ENCODE results near the gene CDC25A. TPM values are rescaled to one million over a fixed set of nuclear protein-coding genes. Genes with fewer than 3 reads are reported as not detected.

Gene CDC25A
- total and polyA plus RNA-seq, 4 experiments from 2014 or later: 0.09 TPM; not detected in 3

GRCh38 chr3:48130321-48130904 is 57.8 kb downstream of the CDC25A start:
- Histone ChIP-seq H3K27me3 (ENCODE audit: insufficient read depth, low read length) (no peaks in the 10 kb centered on the region), H3K4me3 (ENCODE audit: low read length in 2 of 2) (no peak overlapping the region), H3K4me1 (ENCODE audit: insufficient read depth, low read length) (no peaks in the 10 kb centered on the region), H3K9me3 (ENCODE audit: control insufficient read depth in 1 of 2, low read length in 2 of 2) (no peaks in the 10 kb centered on the region), H3K36me3 (ENCODE audit: insufficient read depth, low read length) (no peaks in the 10 kb centered on the region), H3K27ac (ENCODE audit: low read depth, low read length) (no peak overlapping the region)
- no peak for DNase-seq
- Mint-ChIP-seq H3K4me3 (no peak overlapping the region), H3K4me1 (peaks cover 0 to 1% (median 0%) of the 10 kb centered on the region in 4 donors), H3K27me3 (no peaks in the 10 kb centered on the region), H3K36me3 (no peaks in the 10 kb centered on the region), H3K27ac (no peak overlapping the region), H3K9me3 (no peaks in the 10 kb centered on the region)
- intact Hi-C loops (cut with micrococcal nuclease): no loop called here
- ChIA-PET POLR2A (ENCODE audit: partially characterized antibody) (no interaction called here), CTCF (ENCODE audit: partially characterized antibody) (interaction anchor here (0.6 kb wide), 1 partner anchor 307 kb away, joined by 3 read pairs; no protein-coding TSS in a partner anchor)

GRCh38 chr3:48129921-48130320 is 58.3 kb downstream of the CDC25A start:
- Histone ChIP-seq H3K4me1 (ENCODE audit: insufficient read depth, low read length) (no peaks in the 10 kb centered on the region), H3K27me3 (ENCODE audit: insufficient read depth, low read length) (no peaks in the 10 kb centered on the region), H3K4me3 (ENCODE audit: low read length in 2 of 2) (no peak overlapping the region), H3K9me3 (ENCODE audit: control insufficient read depth in 1 of 2, low read length in 2 of 2) (no peaks in the 10 kb centered on the region), H3K27ac (ENCODE audit: low read depth, low read length) (no peak overlapping the region), H3K36me3 (ENCODE audit: insufficient read depth, low read length) (no peaks in the 10 kb centered on the region)
- intact Hi-C loops (cut with micrococcal nuclease): no loop called here
- no peak for DNase-seq
- peaks cover 0 to 1% (median 0%) of the 10 kb centered on the region in 4 donors for H3K4me1 Mint-ChIP-seq
- H3K4me3 Mint-ChIP-seq: no peak overlapping the region
- H3K9me3 Mint-ChIP-seq: no peaks in the 10 kb centered on the region
- H3K36me3 Mint-ChIP-seq: no peaks in the 10 kb centered on the region
- H3K27ac Mint-ChIP-seq: no peak overlapping the region
- ChIA-PET CTCF (ENCODE audit: partially characterized antibody) (no interaction called here), POLR2A (ENCODE audit: partially characterized antibody) (no interaction called here)
- H3K27me3 Mint-ChIP-seq: no peaks in the 10 kb centered on the region

DNA sequence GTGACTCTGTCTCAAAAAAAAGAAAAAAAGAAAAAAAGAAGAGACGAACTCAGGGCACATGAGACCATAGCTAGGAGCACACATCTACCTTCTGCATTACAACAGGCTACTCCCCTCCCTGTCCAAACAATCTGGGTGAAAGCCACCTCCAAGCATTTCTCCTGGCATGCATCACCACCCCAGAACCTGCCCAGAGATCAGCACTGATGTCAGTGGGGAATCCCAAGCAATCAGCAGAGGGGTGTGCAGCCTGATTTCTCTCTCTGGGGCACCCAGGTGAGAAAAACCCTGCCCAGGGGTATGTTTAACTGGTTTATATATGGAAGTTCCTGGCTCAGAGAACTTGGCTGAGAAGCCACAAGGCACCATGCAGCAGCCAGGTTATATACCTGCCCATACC is 59.4 kb downstream of the CDC25A start:
- no peak for DNase-seq
- Histone ChIP-seq H3K36me3 (ENCODE audit: insufficient read depth, low read length) (no peaks in the 10 kb centered on the region), H3K4me3 (ENCODE audit: low read length in 2 of 2) (no peak overlapping the region), H3K9me3 (ENCODE audit: control insufficient read depth in 1 of 2, low read length in 2 of 2) (no peaks in the 10 kb centered on the region), H3K27ac (ENCODE audit: low read depth, low read length) (no peak overlapping the region), H3K27me3 (ENCODE audit: insufficient read depth, low read length) (no peaks in the 10 kb centered on the region), H3K4me1 (ENCODE audit: insufficient read depth, low read length) (no peaks in the 10 kb centered on the region)
- ChIA-PET POLR2A (ENCODE audit: partially characterized antibody) (no interaction called here), CTCF (ENCODE audit: partially characterized antibody) (no interaction called here)
- Mint-ChIP-seq H3K4me3 (no peak overlapping the region), H3K36me3 (no peaks in the 10 kb centered on the region), H3K9me3 (no peaks in the 10 kb centered on the region), H3K27ac (no peak overlapping the region), H3K27me3 (no peaks in the 10 kb centered on the region), H3K4me1 (peaks cover 0 to 1% (median 0%) of the 10 kb centered on the region in 4 donors)
- intact Hi-C loops (cut with micrococcal nuclease): no loop called here

- H3K4me3 ChIP-seq (ENCODE audit: low read length in 2 of 2): no peak overlapping the region
- Mint-ChIP-seq H3K27me3 (no peaks in the 10 kb centered on the region), H3K9me3 (no peaks in the 10 kb centered on the region), H3K27ac (no peak overlapping the region), H3K4me3 (no peak overlapping the region), H3K4me1 (no peaks in the 10 kb centered on the region), H3K36me3 (no peaks in the 10 kb centered on the region)
- no peaks in the 10 kb centered on the region for H3K9me3 ChIP-seq (ENCODE audit: control insufficient read depth in 1 of 2, low read length in 2 of 2)
- no peaks in the 10 kb centered on the region for H3K36me3 ChIP-seq (ENCODE audit: insufficient read depth, low read length)
- intact Hi-C loops (cut with micrococcal nuclease): no loop called here
- H3K27me3 ChIP-seq (ENCODE audit: insufficient read depth, low read length): no peaks in the 10 kb centered on the region
- no peaks in the 10 kb centered on the region for H3K4me1 ChIP-seq (ENCODE audit: insufficient read depth, low read length)
- H3K27ac ChIP-seq (ENCODE audit: low read depth, low read length): no peak overlapping the region
- POLR2A ChIA-PET (ENCODE audit: partially characterized antibody): no interaction called here
- CTCF ChIA-PET (ENCODE audit: partially characterized antibody): no interaction called here
- DNase-seq: no peak
Measured at GRCh38 chr3:48125886-48126622, 62.2 kb downstream of the CDC25A start.

DNA sequence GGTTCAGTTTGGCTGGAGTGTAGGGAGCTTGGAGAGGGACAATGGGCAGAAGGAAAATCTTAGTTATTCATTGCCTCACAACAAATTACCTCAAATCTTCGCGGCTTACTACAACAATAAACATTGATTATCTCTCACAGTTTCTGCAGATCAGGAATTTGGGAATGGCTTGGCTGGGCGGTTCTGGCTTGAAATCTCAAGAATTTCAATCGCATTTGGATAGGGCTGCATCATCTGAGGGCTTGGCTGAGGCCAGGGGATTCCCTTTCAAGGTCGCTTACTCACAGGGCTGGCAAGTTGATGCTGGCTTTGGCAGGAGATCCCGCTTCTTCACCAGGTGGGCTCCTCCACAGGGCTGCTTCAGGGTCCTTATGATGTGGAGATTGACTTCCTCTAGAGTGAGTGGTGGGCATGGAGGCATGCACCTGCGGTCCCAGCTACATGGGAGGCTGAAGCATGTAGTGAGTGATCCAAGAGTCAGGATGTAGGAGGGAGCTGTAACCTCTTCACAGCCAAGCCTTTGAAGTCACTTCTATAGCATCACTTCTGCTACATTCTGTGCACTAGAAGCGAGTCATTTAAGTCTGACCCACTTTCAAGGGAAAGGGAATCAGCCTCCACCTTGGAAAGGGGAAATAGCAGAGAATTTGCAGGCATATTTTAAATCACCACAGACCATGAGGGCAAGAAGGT is 63.1 kb downstream of the CDC25A start:
- no peak overlapping the region for H3K4me3 Mint-ChIP-seq
- ChIA-PET POLR2A (ENCODE audit: partially characterized antibody) (no interaction called here), CTCF (ENCODE audit: partially characterized antibody) (no interaction called here)

DNA sequence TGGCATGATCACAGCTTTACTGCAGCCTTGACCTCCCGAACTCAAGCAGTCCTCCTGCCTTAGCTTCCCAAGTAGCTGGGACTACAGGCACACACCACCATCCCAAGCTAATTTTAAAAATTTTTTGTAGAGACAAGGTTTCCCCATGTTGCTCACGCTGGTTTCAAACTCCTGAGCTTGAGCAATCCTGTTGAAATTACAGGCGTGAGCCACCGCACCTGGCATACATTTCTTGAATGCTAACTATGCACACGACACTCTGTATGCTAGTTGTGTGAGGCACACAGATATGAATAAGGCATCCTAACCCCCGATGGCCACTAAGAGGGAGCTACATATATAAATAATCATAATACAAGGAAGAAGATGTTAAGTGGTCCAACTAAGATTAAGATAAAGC is 64.9 kb downstream of the CDC25A start:
- no peaks in the 10 kb centered on the region for H3K27me3 ChIP-seq (ENCODE audit: insufficient read depth, low read length)
- Mint-ChIP-seq H3K36me3 (no peaks in the 10 kb centered on the region), H3K27ac (no peak overlapping the region), H3K4me3 (no peak overlapping the region), H3K4me1 (no peaks in the 10 kb centered on the region), H3K9me3 (no peaks in the 10 kb centered on the region), H3K27me3 (no peaks in the 10 kb centered on the region)
- no peaks in the 10 kb centered on the region for H3K36me3 ChIP-seq (ENCODE audit: insufficient read depth, low read length)
- ChIA-PET POLR2A (ENCODE audit: partially characterized antibody) (interaction anchor here (0.7 kb wide), 1 partner anchor 9 kb away, joined by 4 read pairs; no protein-coding TSS in a partner anchor), CTCF (ENCODE audit: partially characterized antibody) (interaction anchor here (0.7 kb wide), 1 partner anchor 25 kb away, joined by 3 read pairs; no protein-coding TSS in a partner anchor)
- no peak overlapping the region for H3K4me3 ChIP-seq (ENCODE audit: low read length in 2 of 2)
- no peaks in the 10 kb centered on the region for H3K4me1 ChIP-seq (ENCODE audit: insufficient read depth, low read length)
- no peaks in the 10 kb centered on the region for H3K9me3 ChIP-seq (ENCODE audit: control insufficient read depth in 1 of 2, low read length in 2 of 2)
- no peak overlapping the region for H3K27ac ChIP-seq (ENCODE audit: low read depth, low read length)
- intact Hi-C loops (cut with micrococcal nuclease): no loop called here
- DNase-seq: no peak

More for the DNA sequence above, 63.1 kb downstream of the CDC25A start:
- no peaks in the 10 kb centered on the region for H3K9me3 Mint-ChIP-seq
- H3K36me3 Mint-ChIP-seq: no peaks in the 10 kb centered on the region
- Histone ChIP-seq H3K27ac (ENCODE audit: low read depth, low read length) (no peak overlapping the region), H3K36me3 (ENCODE audit: insufficient read depth, low read length) (no peaks in the 10 kb centered on the region), H3K27me3 (ENCODE audit: insufficient read depth, low read length) (no peaks in the 10 kb centered on the region), H3K9me3 (ENCODE audit: control insufficient read depth in 1 of 2, low read length in 2 of 2) (no peaks in the 10 kb centered on the region), H3K4me1 (ENCODE audit: insufficient read depth, low read length) (no peaks in the 10 kb centered on the region), H3K4me3 (ENCODE audit: low read length in 2 of 2) (no peak overlapping the region)
- no peaks in the 10 kb centered on the region for H3K27me3 Mint-ChIP-seq
- intact Hi-C loops (cut with micrococcal nuclease): no loop called here
- H3K27ac Mint-ChIP-seq: no peak overlapping the region
- DNase-seq: no peak
- H3K4me1 Mint-ChIP-seq: no peaks in the 10 kb centered on the region

GRCh38 chr3:48122504-48122903 is 65.7 kb downstream of the CDC25A start:
- Histone ChIP-seq H3K9me3 (ENCODE audit: control insufficient read depth in 1 of 2, low read length in 2 of 2) (no peaks in the 10 kb centered on the region), H3K4me1 (ENCODE audit: insufficient read depth, low read length) (no peaks in the 10 kb centered on the region), H3K4me3 (ENCODE audit: low read length in 2 of 2) (no peak overlapping the region), H3K36me3 (ENCODE audit: insufficient read depth, low read length) (no peaks in the 10 kb centered on the region), H3K27ac (ENCODE audit: low read depth, low read length) (no peak overlapping the region), H3K27me3 (ENCODE audit: insufficient read depth, low read length) (no peaks in the 10 kb centered on the region)
- Mint-ChIP-seq H3K27ac (peak overlapping the region in 1 of 7 donors; percentile 73), H3K4me3 (no peak overlapping the region), H3K9me3 (no peaks in the 10 kb centered on the region), H3K36me3 (no peaks in the 10 kb centered on the region), H3K27me3 (no peaks in the 10 kb centered on the region), H3K4me1 (no peaks in the 10 kb centered on the region)
- CTCF ChIA-PET (ENCODE audit: partially characterized antibody): interaction anchor here (0.7 kb wide), 1 partner anchor 24 kb away, joined by 3 read pairs; no protein-coding TSS in a partner anchor
- no peak for DNase-seq
- POLR2A ChIA-PET (ENCODE audit: partially characterized antibody): interaction anchor here (0.7 kb wide), 1 partner anchor 9 kb away, joined by 4 read pairs; no protein-coding TSS in a partner anchor
- intact Hi-C loops (cut with micrococcal nuclease): no loop called here

Data from CD4-positive, alpha-beta memory T cell (primary cell).